K562 (cell line): ENCODE data around the gene ACAD8. TPM values are rescaled to one million over a fixed set of nuclear protein-coding genes. Genes with fewer than 3 reads are reported as not detected.
A peak's percentile ranks its signal among the peaks of the same experiment; 100 is the strongest.

Experiments
- ATAC-seq: fragments of 200-7000 bp; cut with Tn5 transposase; 3 replicates; pipeline ENCODE4 v1.9.1; 2020; ENCODE audit warnings: moderate library complexity
- BruUV-seq: library from RNA; stranded (reverse); fragments of 400-500 nt; replicated peaks from 2 replicates; lab custom pipeline; 2021; lab: Mats Ljungman, UMichigan
- CTCF ChIA-PET: fragments of 300-600 bp; formaldehyde crosslinking; extraction: SDS; loops from one replicate; lab custom pipeline; 2021; ENCODE audit warnings: low intra/inter-chr PET ratio; lab: Yijun Ruan, JAX
- POLR2A ChIA-PET: fragments of 300-600, 350-650 bp; sonication (Branson Sonifier 250); formaldehyde crosslinking; extraction: SDS; loops from one replicate; lab custom pipeline; 2021; ENCODE audit warnings: antibody characterized with exemption, inconsistent platforms; lab: Yijun Ruan, JAX
- DNase-seq, 4 experiments: peaks; one replicate each; pipeline versions ENCODE4 v3.0.0 to v3.0.0-alpha.2; 2011 to 2018; ENCODE audit warnings: low spot score in 3 of 4, mixed read lengths in 3 of 4; ENCODE audit errors: extremely low read depth in 1 of 4
- FAIRE-seq: peaks from 2 replicates; lab custom pipeline; 2011; peaks lifted over from hg19 to GRCh38; lab: Jason Lieb, UNC
- H2AFZ ChIP-seq: 2 replicates; pipeline ENCODE4 v1.6.0; 2011; ENCODE audit warnings: low read depth, low read length, control low read depth, inconsistent platforms
- H3K27ac ChIP-seq: fragments of 200-600 bp; 3 replicates; pipeline ENCODE4 v1.8.0; 2011; ENCODE audit warnings: low read depth, mild to moderate bottlenecking, control low read depth, inconsistent platforms, low read length, moderate library complexity, mixed read lengths; ENCODE audit errors: extremely low read depth
- H3K27me3 ChIP-seq, 2 experiments: fragments of 300-600 bp in 1 of 2; 2 replicates in 1 of 2; 3 replicates in 1 of 2; pipeline versions ENCODE4 v1.6.0 to v1.8.0; 2011; ENCODE audit warnings: inconsistent platforms in 2 of 2, low read length in 2 of 2, mild to moderate bottlenecking in 1 of 2, mixed read lengths in 1 of 2, moderate library complexity in 1 of 2; ENCODE audit not compliant: control insufficient read depth in 2 of 2, insufficient read depth in 2 of 2
- H3K36me3 ChIP-seq: fragments of 300-600 bp; 3 replicates; pipeline ENCODE4 v1.8.0; 2011; ENCODE audit warnings: mild to moderate bottlenecking, low read length, inconsistent platforms; ENCODE audit not compliant: control insufficient read depth, insufficient read depth
- H3K4me1 ChIP-seq, 2 experiments: fragments of 200-600 bp in 1 of 2; replicated peaks in 1 of 2; 2 replicates in 1 of 2; 3 replicates in 1 of 2; pipeline versions ENCODE4 v1.5.1 to v1.8.0; 2011; ENCODE audit warnings: inconsistent platforms in 2 of 2, low read length in 2 of 2, mild to moderate bottlenecking in 1 of 2, mixed read lengths in 1 of 2, moderate library complexity in 1 of 2; ENCODE audit not compliant: control insufficient read depth in 2 of 2, insufficient read depth in 2 of 2
- H3K4me2 ChIP-seq: 2 replicates; pipeline ENCODE4 v1.6.1; 2011; ENCODE audit warnings: low read length, control low read depth, inconsistent platforms, mixed read lengths; ENCODE audit not compliant: insufficient read depth
- H3K4me3 ChIP-seq: fragments of 200-600 bp; sonication (generic), shearing (Covaris generic); 2 replicates; pipeline ENCODE4 v1.5.1; 2016; ENCODE audit warnings: control low read depth, inconsistent platforms
- H3K79me2 ChIP-seq: fragments of 200-600 bp; 3 replicates; pipeline ENCODE4 v1.8.0; 2011; ENCODE audit warnings: low read length, inconsistent platforms; ENCODE audit not compliant: control insufficient read depth, insufficient read depth
- H3K9ac ChIP-seq, 2 experiments: 2 replicates each; pipeline versions ENCODE4 v1.6.0 to v1.6.1; 2011; ENCODE audit warnings: low read depth in 2 of 2, low read length in 2 of 2, control low read depth in 1 of 2, inconsistent platforms in 1 of 2, mild to moderate bottlenecking in 1 of 2, mixed read lengths in 1 of 2; ENCODE audit not compliant: insufficient read depth in 1 of 2
- H3K9me1 ChIP-seq: one replicate; pipeline ENCODE4 v1.6.0; 2011; ENCODE audit warnings: inconsistent platforms, mild to moderate bottlenecking, low read length, moderate library complexity; ENCODE audit not compliant: control insufficient read depth, insufficient read depth
- H3K9me3 ChIP-seq: replicated peaks from 2 replicates; pipeline ENCODE4 v1.5.1; 2011; ENCODE audit warnings: low read depth, low read length, inconsistent platforms; ENCODE audit not compliant: control insufficient read depth, insufficient read depth
- H4K20me1 ChIP-seq: replicated peaks from 2 replicates; pipeline ENCODE4 v1.6.1; 2011; ENCODE audit warnings: low read length, inconsistent platforms, mixed read lengths; ENCODE audit not compliant: control insufficient read depth, insufficient read depth
- ATF1 ChIP-seq, 2 experiments: fragments of 450-650 bp in 1 of 2; IDR thresholded peaks; 2 replicates each; pipeline ENCODE4 v1.6.1; 2016; ENCODE audit warnings: missing compliant biosample characterization in 1 of 2, missing genetic modification characterization in 1 of 2
- RAD21 ChIP-seq, 2 experiments: fragments of 250-450 bp in 1 of 2; fragments of 450-650 bp in 1 of 2; sonication (Bioruptor Pico) in 1 of 2; formaldehyde crosslinking in 1 of 2; IDR thresholded peaks in 1 of 2; conservative IDR thresholded peaks in 1 of 2; 2 replicates each; pipeline versions ENCODE4 v1.4.0 to v1.8.0; 2020 to 2022; ENCODE audit warnings: mild to moderate bottlenecking in 2 of 2, moderate library complexity in 1 of 2
- WGBS: fragments of 100-300 bp; shearing (Covaris generic); methylation state at CpG from one replicate; pipeline ENCODE4 v1.1.6; 2016; ENCODE audit warnings: low coverage, mixed read lengths; ENCODE audit not compliant: insufficient coverage; ENCODE audit errors: missing lambda C conversion rate; 5-methylcytosine and 5-hydroxymethylcytosine counted together
- in situ Hi-C: fragments of 300-500 bp; cut with MboI; formaldehyde crosslinking; loops from 4 replicates; pipeline ENCODE4 v1.15.0; 2018; ENCODE audit warnings: inconsistent platforms, mixed read lengths
- intact Hi-C: fragments of 100-400 bp; cut with micrococcal nuclease; formaldehyde crosslinking; loops from 2 replicates; pipeline ENCODE4 v1.14.2; 2022
- polyA plus RNA-seq, 8 experiments: library from polyadenylated mRNA; depleted of rRNA in 4 of 8; stranded (reverse) in 5 of 8; unstranded in 3 of 8; fragments of >200 nt; fragmentation: Nextera tagmentation in 2 of 8; fragmentation: Illumina TruSeq in 1 of 8; extraction: Ambion mirVana in 2 of 8; extraction: Trizol in 1 of 8; gene quantifications; 2 replicates each; pipeline versions ENCODE4 v1.2.1 to v1.2.3, GENCODE V29; 2011 to 2014; ENCODE audit warnings: inconsistent platforms in 1 of 8, missing spikeins in 1 of 8
- total RNA-seq, 7 experiments: library from RNA; depleted of rRNA in 6 of 7; stranded (reverse); fragments of >200 nt in 6 of 7; fragmentation: Illumina TruSeq in 2 of 7; extraction: Trizol in 2 of 7; gene quantifications; 2 replicates each; pipeline versions ENCODE4 v1.2.1 to v1.2.3, GENCODE V29; 2011 to 2021; ENCODE audit warnings: low replicate concordance in 1 of 7
- TF ChIP-seq, protein P1 (sequence below): fragments of 450-650 bp; formaldehyde crosslinking; IDR thresholded peaks from 2 replicates; pipeline ENCODE4 v1.4.0; 2020; ENCODE audit warnings: mild to moderate bottlenecking, moderate library complexity
- TF ChIP-seq, protein P2 (sequence below): fragments of 450-650 bp; IDR thresholded peaks from 2 replicates; pipeline ENCODE4 v1.6.1; 2017; ENCODE audit warnings: antibody characterized with exemption
- TF ChIP-seq, protein P3 (sequence below), 3 experiments: IDR thresholded peaks in 2 of 3; conservative IDR thresholded peaks in 1 of 3; 2 replicates each; pipeline ENCODE4 v1.5.1; 2011 to 2012; ENCODE audit warnings: low read length in 3 of 3, mild to moderate bottlenecking in 3 of 3, control low read depth in 2 of 3, improper control_type of control experiment in 1 of 3, inconsistent platforms in 1 of 3, low read depth in 1 of 3, mixed read lengths in 1 of 3, moderate library complexity in 1 of 3; ENCODE audit not compliant: insufficient read depth in 2 of 3

The ACAD8 gene
- total and polyA plus RNA-seq, 9 of the 15 experiments (the other 6 are each of a cell fraction or from before 2014, with no cell fraction given) = 6.5 to 34.1 (median 20.1) TPM

DNA sequence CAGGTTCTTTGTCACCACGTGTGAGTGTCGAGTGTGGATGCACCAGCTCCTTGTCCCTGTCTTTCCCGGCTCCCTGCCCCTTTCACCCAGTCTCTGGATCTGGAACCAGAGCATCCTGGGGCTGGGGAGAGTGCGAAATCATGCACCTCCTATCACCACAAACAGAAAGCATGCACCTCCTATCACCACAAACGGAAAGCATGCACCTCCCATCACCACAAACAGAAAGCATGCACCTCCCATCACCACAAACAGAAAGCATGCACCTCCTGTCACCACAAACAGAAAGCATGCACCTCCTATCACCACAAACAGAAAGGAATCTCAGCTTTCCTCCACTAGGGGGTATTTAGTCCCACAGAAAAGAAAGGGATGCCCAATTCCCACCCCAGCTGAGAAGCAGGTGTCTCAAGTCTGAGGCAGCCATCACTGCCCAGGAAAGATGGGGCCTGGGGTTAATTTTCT lies 16.9 kb downstream of the ACAD8 start:
- peak; percentile 69 for ATAC-seq
- intact Hi-C loops = loop anchor here (5.0 kb wide), 1 partner anchor 52 kb away; no protein-coding TSS in a partner anchor
- no peaks in the 10 kb centered on the region for H3K79me2 ChIP-seq
- H4K20me1 ChIP-seq = no peaks in the 10 kb centered on the region
- H3K27ac ChIP-seq = no peak overlapping the region
- H3K36me3 ChIP-seq = no peaks in the 10 kb centered on the region
- ChIA-PET CTCF (no interaction called here), POLR2A (interaction anchor here (0.6 kb wide), 2 partner anchors 9 to 22 kb away, joined by 3 to 5 read pairs; no protein-coding TSS in a partner anchor)
- peaks cover 0 to 4% of the 10 kb centered on the region in 2 experiments; a peak in 2 of 5 replicates for H3K4me1 ChIP-seq
- no peak overlapping the region for H2AFZ ChIP-seq
- DNase-seq = peak in 3 of 4 experiments; percentile 43 to 54 (median 51)
- no peak for FAIRE-seq
- no peak overlapping the region for H3K4me2 ChIP-seq
- H3K4me3 ChIP-seq = no peak overlapping the region
- in situ Hi-C loops = no loop called here
- no peaks in the 10 kb centered on the region for H3K9me1 ChIP-seq
- H3K27me3 ChIP-seq = peaks cover 22 to 47% of the 10 kb centered on the region in 2 experiments
- TF ChIP-seq RAD21 (CRISPR knock-in tag; conservative IDR thresholded peaks at IDR 0.05 in 1 of 2, IDR thresholded peaks at IDR 0.05 in 1 of 2) (peak in 1 of 2 experiments; percentile 49; a peak in 2 of 4 replicates), ATF1 (CRISPR knock-in tag; IDR thresholded peaks at IDR 0.05) (no peak), ATF1 (tag; IDR thresholded peaks at IDR 0.05) (no peak)
- TF ChIP-seq, protein P1, sequence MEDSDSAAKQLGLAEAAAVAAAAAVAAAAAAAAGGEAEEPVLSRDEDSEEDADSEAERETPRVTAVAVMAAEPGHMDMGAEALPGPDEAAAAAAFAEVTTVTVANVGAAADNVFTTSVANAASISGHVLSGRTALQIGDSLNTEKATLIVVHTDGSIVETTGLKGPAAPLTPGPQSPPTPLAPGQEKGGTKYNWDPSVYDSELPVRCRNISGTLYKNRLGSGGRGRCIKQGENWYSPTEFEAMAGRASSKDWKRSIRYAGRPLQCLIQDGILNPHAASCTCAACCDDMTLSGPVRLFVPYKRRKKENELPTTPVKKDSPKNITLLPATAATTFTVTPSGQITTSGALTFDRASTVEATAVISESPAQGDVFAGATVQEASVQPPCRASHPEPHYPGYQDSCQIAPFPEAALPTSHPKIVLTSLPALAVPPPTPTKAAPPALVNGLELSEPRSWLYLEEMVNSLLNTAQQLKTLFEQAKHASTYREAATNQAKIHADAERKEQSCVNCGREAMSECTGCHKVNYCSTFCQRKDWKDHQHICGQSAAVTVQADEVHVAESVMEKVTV = 0 out of 2 replicates have a peak, but pooled peaks have one; percentile 9
- TF ChIP-seq, protein P2, sequence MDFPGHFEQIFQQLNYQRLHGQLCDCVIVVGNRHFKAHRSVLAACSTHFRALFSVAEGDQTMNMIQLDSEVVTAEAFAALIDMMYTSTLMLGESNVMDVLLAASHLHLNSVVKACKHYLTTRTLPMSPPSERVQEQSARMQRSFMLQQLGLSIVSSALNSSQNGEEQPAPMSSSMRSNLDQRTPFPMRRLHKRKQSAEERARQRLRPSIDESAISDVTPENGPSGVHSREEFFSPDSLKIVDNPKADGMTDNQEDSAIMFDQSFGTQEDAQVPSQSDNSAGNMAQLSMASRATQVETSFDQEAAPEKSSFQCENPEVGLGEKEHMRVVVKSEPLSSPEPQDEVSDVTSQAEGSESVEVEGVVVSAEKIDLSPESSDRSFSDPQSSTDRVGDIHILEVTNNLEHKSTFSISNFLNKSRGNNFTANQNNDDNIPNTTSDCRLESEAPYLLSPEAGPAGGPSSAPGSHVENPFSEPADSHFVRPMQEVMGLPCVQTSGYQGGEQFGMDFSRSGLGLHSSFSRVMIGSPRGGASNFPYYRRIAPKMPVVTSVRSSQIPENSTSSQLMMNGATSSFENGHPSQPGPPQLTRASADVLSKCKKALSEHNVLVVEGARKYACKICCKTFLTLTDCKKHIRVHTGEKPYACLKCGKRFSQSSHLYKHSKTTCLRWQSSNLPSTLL = no peak
- TF ChIP-seq, protein P3, sequence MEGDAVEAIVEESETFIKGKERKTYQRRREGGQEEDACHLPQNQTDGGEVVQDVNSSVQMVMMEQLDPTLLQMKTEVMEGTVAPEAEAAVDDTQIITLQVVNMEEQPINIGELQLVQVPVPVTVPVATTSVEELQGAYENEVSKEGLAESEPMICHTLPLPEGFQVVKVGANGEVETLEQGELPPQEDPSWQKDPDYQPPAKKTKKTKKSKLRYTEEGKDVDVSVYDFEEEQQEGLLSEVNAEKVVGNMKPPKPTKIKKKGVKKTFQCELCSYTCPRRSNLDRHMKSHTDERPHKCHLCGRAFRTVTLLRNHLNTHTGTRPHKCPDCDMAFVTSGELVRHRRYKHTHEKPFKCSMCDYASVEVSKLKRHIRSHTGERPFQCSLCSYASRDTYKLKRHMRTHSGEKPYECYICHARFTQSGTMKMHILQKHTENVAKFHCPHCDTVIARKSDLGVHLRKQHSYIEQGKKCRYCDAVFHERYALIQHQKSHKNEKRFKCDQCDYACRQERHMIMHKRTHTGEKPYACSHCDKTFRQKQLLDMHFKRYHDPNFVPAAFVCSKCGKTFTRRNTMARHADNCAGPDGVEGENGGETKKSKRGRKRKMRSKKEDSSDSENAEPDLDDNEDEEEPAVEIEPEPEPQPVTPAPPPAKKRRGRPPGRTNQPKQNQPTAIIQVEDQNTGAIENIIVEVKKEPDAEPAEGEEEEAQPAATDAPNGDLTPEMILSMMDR (IDR thresholded peaks at IDR 0.05 in 2 of 3, conservative IDR thresholded peaks at IDR 0.05 in 1 of 3; ENCODE audit: insufficient read depth in 2 of 3, low read depth in 1 of 3, low read length in 3 of 3) = peak; percentile 27 to 35 (median 33); a peak in 1 of 6 replicates
- no peak overlapping the region for H3K9ac ChIP-seq
- 3% methylated on average over 5 of the region's 5 CpGs for WGBS
- BruUV-seq = no TSS peak
- H3K9me3 ChIP-seq = no peaks in the 10 kb centered on the region
